A549 (cell line): ENCODE data around the gene COMTD1. TPM values are rescaled to one million over a fixed set of nuclear protein-coding genes. Genes with fewer than 3 reads are reported as not detected.
A peak's percentile ranks its signal among the peaks of the same experiment; 100 is the strongest.
"Not testable (repeated sequence)": the region's sequence is repeated elsewhere in the genome, so short reads cannot be mapped to it uniquely, and the experiment has no call there.

ENCODE experiments used
- ATAC-seq, 2 experiments: fragments of 200-7000 bp in 1 of 2; fragments of >200 bp in 1 of 2; cut with Nextera tagmentation in 1 of 2; cut with Tn5 transposase in 1 of 2; 3 replicates each; pipeline versions ENCODE4 v1.8.0 to v1.9.1; 2018 to 2020; ENCODE audit warnings: mild to moderate bottlenecking in 1 of 2, moderate library complexity in 1 of 2
- CTCF ChIA-PET: fragments of 300-600 bp; sonication (Branson Sonifier 250); formaldehyde crosslinking; extraction: SDS; loops from one replicate; lab custom pipeline; 2021; ENCODE audit warnings: antibody characterized with exemption, inconsistent platforms; lab: Yijun Ruan, JAX
- POLR2A ChIA-PET: fragments of 350-600 bp; formaldehyde crosslinking; extraction: SDS; loops from one replicate; lab custom pipeline; 2021; ENCODE audit warnings: antibody characterized with exemption, inconsistent platforms; lab: Yijun Ruan, JAX
- DNase-seq, 2 experiments: peaks; one replicate each; pipeline versions ENCODE4 v3.0.0 to v3.0.0-alpha.2; 2011 to 2016; ENCODE audit warnings: low read depth in 1 of 2, low spot score in 1 of 2
- FAIRE-seq: peaks from 2 replicates; lab custom pipeline; 2011; peaks lifted over from hg19 to GRCh38; lab: Jason Lieb, UNC
- H3K27ac ChIP-seq, 2 experiments: fragments of >200 bp; sonication (Bioruptor Twin); formaldehyde crosslinking; 3 replicates each; pipeline ENCODE4 v1.5.1; 2016 to 2017
- H3K4me1 ChIP-seq: fragments of >200 bp; sonication (Bioruptor Twin); formaldehyde crosslinking; 3 replicates; pipeline ENCODE4 v1.6.1; 2016
- H3K4me2 ChIP-seq: fragments of >200 bp; sonication (Bioruptor Twin); formaldehyde crosslinking; 3 replicates; pipeline ENCODE4 v1.6.1; 2016
- H3K4me3 ChIP-seq: fragments of >200 bp; sonication (Bioruptor Twin); formaldehyde crosslinking; 3 replicates; pipeline ENCODE4 v1.5.1; 2016
- H3K9me3 ChIP-seq: fragments of >200 bp; sonication (Bioruptor Twin); formaldehyde crosslinking; 3 replicates; pipeline ENCODE4 v1.6.1; 2016
- BHLHE40 ChIP-seq: IDR thresholded peaks from 2 replicates; pipeline ENCODE4 v1.6.1; 2012; ENCODE audit warnings: low read depth, low read length, inconsistent platforms
- CBX2 ChIP-seq: fragments of 200-600 bp; sonication (generic); IDR thresholded peaks from 2 replicates; pipeline ENCODE4 v1.6.1; 2016; ENCODE audit warnings: low read depth, mild to moderate bottlenecking, borderline replicate concordance
- CEBPB ChIP-seq, 2 experiments: fragments of >200 bp in 1 of 2; sonication (Bioruptor Twin) in 1 of 2; formaldehyde crosslinking in 1 of 2; IDR thresholded peaks; 2 replicates each; pipeline ENCODE4 v1.6.1; 2012 to 2016
- EP300 ChIP-seq, 2 experiments: fragments of >200 bp; sonication (Bioruptor Twin); formaldehyde crosslinking; IDR thresholded peaks; 2 replicates in 1 of 2; 3 replicates in 1 of 2; pipeline ENCODE4 v1.6.1; 2016 to 2017
- ESRRA ChIP-seq: fragments of 150-350 bp; IDR thresholded peaks from 2 replicates; pipeline ENCODE4 v1.6.1; 2014; ENCODE audit warnings: mild to moderate bottlenecking, low read length, borderline replicate concordance
- FOSL2 ChIP-seq, 2 experiments: fragments of 450-650 bp in 1 of 2; fragments of >200 bp in 1 of 2; sonication (Bioruptor Twin) in 1 of 2; formaldehyde crosslinking; IDR thresholded peaks; 2 replicates each; pipeline versions ENCODE4 v1.5.0 to v1.6.1; 2016 to 2020; ENCODE audit warnings: mild to moderate bottlenecking in 1 of 2, moderate library complexity in 1 of 2
- HEYL ChIP-seq: fragments of 250-450 bp; sonication (Bioruptor Pico); IDR thresholded peaks from 2 replicates; pipeline ENCODE4 v1.8.0; 2021; ENCODE audit warnings: mild to moderate bottlenecking, moderate library complexity
- HOXA7 ChIP-seq: fragments of 250-450 bp; sonication (Bioruptor Pico); IDR thresholded peaks from 2 replicates; pipeline ENCODE4 v1.5.0; 2020; ENCODE audit warnings: mild to moderate bottlenecking, moderate library complexity
- JUN ChIP-seq, 2 experiments: fragments of >200 bp; sonication (Bioruptor Twin); formaldehyde crosslinking; IDR thresholded peaks; 2 replicates in 1 of 2; 3 replicates in 1 of 2; pipeline ENCODE4 v1.6.1; 2016 to 2017
- JUNB ChIP-seq: fragments of >200 bp; sonication (Bioruptor Twin); formaldehyde crosslinking; IDR thresholded peaks from 2 replicates; pipeline ENCODE4 v1.6.1; 2016
- KDM1A ChIP-seq: fragments of 200-600 bp; sonication (generic); IDR thresholded peaks from 2 replicates; pipeline ENCODE4 v1.6.1; 2016; ENCODE audit warnings: low read depth, mild to moderate bottlenecking
- KDM5A ChIP-seq: fragments of 200-600 bp; sonication (generic); IDR thresholded peaks from 2 replicates; pipeline ENCODE4 v1.6.1; 2016; ENCODE audit warnings: antibody characterized with exemption, mild to moderate bottlenecking
- MAZ ChIP-seq: fragments of 150-350 bp; IDR thresholded peaks from 2 replicates; pipeline ENCODE4 v1.6.1; 2014; ENCODE audit warnings: antibody characterized with exemption, low read depth, low read length, borderline replicate concordance
- PHF8 ChIP-seq: fragments of 200-600 bp; sonication (generic); IDR thresholded peaks from 2 replicates; pipeline ENCODE4 v1.6.1; 2016; ENCODE audit warnings: low read depth, mild to moderate bottlenecking, antibody characterized with exemption, moderate library complexity, borderline replicate concordance
- POLR2AphosphoS2 ChIP-seq: conservative IDR thresholded peaks from 2 replicates; pipeline ENCODE4 v1.6.1; 2012; ENCODE audit warnings: low read length, improper control_type of control experiment, inconsistent platforms
- TFCP2L1 ChIP-seq: fragments of 250-450 bp; sonication (Bioruptor Pico); IDR thresholded peaks from 2 replicates; pipeline ENCODE4 v1.5.0; 2021; ENCODE audit warnings: mild to moderate bottlenecking
- ZNF302 ChIP-seq: fragments of 250-450 bp; sonication (Bioruptor Pico); IDR thresholded peaks from 2 replicates; pipeline ENCODE4 v1.9.0; 2021; ENCODE audit warnings: inconsistent platforms, mild to moderate bottlenecking, moderate library complexity
- WGBS: methylation state at CpG from one replicate; pipeline ENCODE4 v1.1.6; 2017; ENCODE audit errors: missing lambda C conversion rate; 5-methylcytosine and 5-hydroxymethylcytosine counted together
- polyA plus RNA-seq, 4 experiments: library from polyadenylated mRNA; depleted of rRNA in 3 of 4; stranded (reverse); fragments of >200 nt; fragmentation: RNase III in 1 of 4; extraction: RNeasy Plus Mini Kit Qiagen cat#74134 plus additional on column Dnase treatment in 1 of 4; gene quantifications; 2 replicates in 3 of 4; 3 replicates in 1 of 4; pipeline ENCODE4 v1.2.3, GENCODE V29; 2011 to 2017
- TF ChIP-seq, protein P1 (sequence below): IDR thresholded peaks from 2 replicates; pipeline ENCODE4 v1.6.1; 2012
- TF ChIP-seq, protein P2 (sequence below): fragments of 200-600 bp; sonication (generic); IDR thresholded peaks from 2 replicates; pipeline ENCODE4 v1.6.1; 2016; ENCODE audit warnings: antibody characterized with exemption, mild to moderate bottlenecking, moderate library complexity
- TF ChIP-seq, protein P3 (sequence below): IDR thresholded peaks from 2 replicates; pipeline ENCODE4 v1.6.1; 2012; ENCODE audit warnings: low read depth, borderline replicate concordance

COMTD1 gene
- polyA plus RNA-seq, 2 of the 4 experiments (the other 2 are of a cell fraction): 9.8 to 34.2 TPM

DNA sequence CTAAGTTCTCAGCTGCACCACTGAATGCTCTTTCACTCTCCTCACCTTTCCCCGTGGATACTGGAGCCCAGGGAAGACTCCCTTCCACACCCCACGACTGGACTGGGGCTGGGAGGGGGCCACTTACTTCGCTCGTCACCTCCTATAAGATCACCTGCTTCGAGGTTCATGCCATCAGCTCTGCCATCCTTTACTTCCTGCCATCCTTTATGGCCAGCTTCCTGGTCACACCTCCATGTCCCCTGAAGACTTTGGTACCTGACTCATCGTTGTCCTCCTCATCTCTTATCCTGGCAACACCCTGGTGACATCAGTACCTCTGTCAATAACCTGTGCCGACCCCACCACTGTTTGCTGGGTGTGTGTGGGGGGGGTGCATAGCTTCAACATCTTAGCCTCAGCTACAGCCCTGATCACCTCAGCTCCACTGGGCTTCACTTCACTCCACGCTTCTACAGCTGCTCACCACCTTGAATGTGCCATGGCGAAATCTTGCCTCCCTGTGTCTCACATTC lies 33.9 kb downstream of the COMTD1 start:
- FAIRE-seq: no peak
- no peaks in the 10 kb centered on the region for H3K9me3 ChIP-seq
- peak overlapping the region; percentile 55 for H3K4me2 ChIP-seq
- ATAC-seq: peak; percentile 57 to 67
- peak overlapping the region; percentile 80 to 84 for H3K27ac ChIP-seq
- DNase-seq: peak in 1 of 2 experiments; percentile 86
- H3K4me1 ChIP-seq: peaks cover 54% of the 10 kb centered on the region
- POLR2A ChIA-PET: interaction anchor here (0.6 to 8.6 kb wide), 2 partner anchors 9 to 33 kb away, joined by 4 to 53 read pairs; partner anchors contain the start of gene VDAC2
- CTCF ChIA-PET: interaction anchor here (1.3 to 4.9 kb wide), 3 partner anchors 9 to 21 kb away, joined by 3 to 24 read pairs (median 5); no protein-coding TSS in a partner anchor
- WGBS: 41% methylated on average over 9 of the region's 9 CpGs
- no peak overlapping the region for H3K4me3 ChIP-seq
- TF ChIP-seq JUNB (no peak), FOSL2 (IDR thresholded peaks at IDR 0.05) (no peak), FOSL2 (CRISPR knock-in tag; IDR thresholded peaks at IDR 0.05) (peak; percentile 46), HEYL (CRISPR knock-in tag) (no peak), MAZ (no peak), KDM1A (no peak), JUN (IDR thresholded peaks at IDR 0.05) (no peak)

DNA sequence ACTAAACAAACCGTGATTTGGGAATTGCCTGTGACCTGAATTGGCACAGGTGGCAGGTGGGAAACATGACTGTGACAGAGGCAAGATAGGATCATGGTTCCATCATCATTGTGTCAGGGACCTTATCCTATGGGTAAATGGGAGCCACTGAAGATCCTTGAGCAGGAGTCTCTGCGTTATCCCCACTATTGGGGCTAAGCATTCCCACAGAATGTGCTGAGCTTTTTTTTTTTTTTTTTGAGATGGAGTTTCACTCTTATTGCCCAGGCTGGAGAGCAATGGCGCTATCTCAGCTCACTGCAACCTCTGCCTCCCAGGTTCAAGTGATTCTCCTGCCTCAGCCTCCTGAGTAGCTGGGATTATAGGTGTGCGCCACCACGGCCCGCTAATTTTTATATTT lies 35.8 kb downstream of the COMTD1 start:
- 89% methylated on average over 6 of the region's 6 CpGs for WGBS
- not testable (repeated sequence) for FAIRE-seq

DNA sequence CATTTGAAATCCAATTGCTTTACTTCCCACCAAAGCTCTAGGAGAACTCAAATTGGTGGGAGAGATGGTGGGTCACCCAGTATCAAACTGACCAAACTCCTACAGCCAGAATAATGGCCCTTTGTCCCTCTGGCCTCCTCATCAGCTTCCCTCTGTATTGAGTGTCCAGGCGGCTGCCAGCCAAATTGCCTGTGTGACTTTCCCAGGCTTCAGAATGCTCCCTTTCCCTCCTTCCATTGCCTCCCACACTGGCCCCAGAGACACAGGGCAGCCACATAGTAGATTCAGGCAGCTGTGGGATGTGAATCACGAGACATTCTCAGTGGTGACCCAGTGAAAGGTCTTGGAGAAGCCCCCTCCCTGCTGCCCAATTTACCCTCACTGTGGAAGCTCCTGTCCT lies 37.9 kb downstream of the COMTD1 start:
- Histone ChIP-seq H3K4me2 (0 out of 3 replicates have a peak overlapping the region, but pooled peaks have one; percentile 11), H3K4me3 (no peak overlapping the region), H3K27ac (peak overlapping the region; percentile 90 to 95), H3K9me3 (no peaks in the 10 kb centered on the region), H3K4me1 (peaks cover 68% of the 10 kb centered on the region)
- POLR2A ChIA-PET: interaction anchor here (8.6 kb wide), 1 partner anchor 13 kb away, joined by 53 read pairs; the partner anchor contains the start of gene VDAC2
- no peak for ATAC-seq
- no peak for DNase-seq
- CTCF ChIA-PET: interaction anchor here (0.5 to 7.5 kb wide), 6 partner anchors 9 to 152 kb away, joined by 3 to 82 read pairs (median 6); partner anchors contain the start of genes COMTD1 and VDAC2
- no peak for FAIRE-seq
- TF ChIP-seq ZNF302 (CRISPR knock-in tag) (no peak), KDM5A (no peak), CBX2 (no peak), POLR2AphosphoS2 (no peak), HOXA7 (CRISPR knock-in tag) (no peak), CEBPB (IDR thresholded peaks at IDR 0.05) (no peak), KDM1A (no peak), EP300 (IDR thresholded peaks at IDR 0.05) (no peak), ESRRA (no peak), BHLHE40 (no peak), TFCP2L1 (no peak), PHF8 (no peak)
- TF ChIP-seq, protein P1, sequence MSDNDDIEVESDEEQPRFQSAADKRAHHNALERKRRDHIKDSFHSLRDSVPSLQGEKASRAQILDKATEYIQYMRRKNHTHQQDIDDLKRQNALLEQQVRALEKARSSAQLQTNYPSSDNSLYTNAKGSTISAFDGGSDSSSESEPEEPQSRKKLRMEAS: no peak
- TF ChIP-seq, protein P2, sequence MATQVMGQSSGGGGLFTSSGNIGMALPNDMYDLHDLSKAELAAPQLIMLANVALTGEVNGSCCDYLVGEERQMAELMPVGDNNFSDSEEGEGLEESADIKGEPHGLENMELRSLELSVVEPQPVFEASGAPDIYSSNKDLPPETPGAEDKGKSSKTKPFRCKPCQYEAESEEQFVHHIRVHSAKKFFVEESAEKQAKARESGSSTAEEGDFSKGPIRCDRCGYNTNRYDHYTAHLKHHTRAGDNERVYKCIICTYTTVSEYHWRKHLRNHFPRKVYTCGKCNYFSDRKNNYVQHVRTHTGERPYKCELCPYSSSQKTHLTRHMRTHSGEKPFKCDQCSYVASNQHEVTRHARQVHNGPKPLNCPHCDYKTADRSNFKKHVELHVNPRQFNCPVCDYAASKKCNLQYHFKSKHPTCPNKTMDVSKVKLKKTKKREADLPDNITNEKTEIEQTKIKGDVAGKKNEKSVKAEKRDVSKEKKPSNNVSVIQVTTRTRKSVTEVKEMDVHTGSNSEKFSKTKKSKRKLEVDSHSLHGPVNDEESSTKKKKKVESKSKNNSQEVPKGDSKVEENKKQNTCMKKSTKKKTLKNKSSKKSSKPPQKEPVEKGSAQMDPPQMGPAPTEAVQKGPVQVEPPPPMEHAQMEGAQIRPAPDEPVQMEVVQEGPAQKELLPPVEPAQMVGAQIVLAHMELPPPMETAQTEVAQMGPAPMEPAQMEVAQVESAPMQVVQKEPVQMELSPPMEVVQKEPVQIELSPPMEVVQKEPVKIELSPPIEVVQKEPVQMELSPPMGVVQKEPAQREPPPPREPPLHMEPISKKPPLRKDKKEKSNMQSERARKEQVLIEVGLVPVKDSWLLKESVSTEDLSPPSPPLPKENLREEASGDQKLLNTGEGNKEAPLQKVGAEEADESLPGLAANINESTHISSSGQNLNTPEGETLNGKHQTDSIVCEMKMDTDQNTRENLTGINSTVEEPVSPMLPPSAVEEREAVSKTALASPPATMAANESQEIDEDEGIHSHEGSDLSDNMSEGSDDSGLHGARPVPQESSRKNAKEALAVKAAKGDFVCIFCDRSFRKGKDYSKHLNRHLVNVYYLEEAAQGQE: no peak
- TF ChIP-seq, protein P3, sequence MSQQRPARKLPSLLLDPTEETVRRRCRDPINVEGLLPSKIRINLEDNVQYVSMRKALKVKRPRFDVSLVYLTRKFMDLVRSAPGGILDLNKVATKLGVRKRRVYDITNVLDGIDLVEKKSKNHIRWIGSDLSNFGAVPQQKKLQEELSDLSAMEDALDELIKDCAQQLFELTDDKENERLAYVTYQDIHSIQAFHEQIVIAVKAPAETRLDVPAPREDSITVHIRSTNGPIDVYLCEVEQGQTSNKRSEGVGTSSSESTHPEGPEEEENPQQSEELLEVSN: no peak
- 63% methylated on average over 2 of the region's 2 CpGs for WGBS

More for the DNA sequence above, 35.8 kb downstream of the COMTD1 start:
- ChIA-PET POLR2A (interaction anchor here (8.6 kb wide), 1 partner anchor 11 kb away, joined by 53 read pairs; the partner anchor contains the start of gene VDAC2), CTCF (interaction anchor here (0.5 to 7.5 kb wide), 9 partner anchors 9 to 1119 kb away, joined by 3 to 82 read pairs (median 3); partner anchors contain the start of gene COMTD1)
- ATAC-seq, H3K4me3 ChIP-seq, DNase-seq, H3K9me3 ChIP-seq, H3K4me2 ChIP-seq: not testable (repeated sequence)
- Histone ChIP-seq H3K4me1 (peaks cover 63% of the 10 kb centered on the region), H3K27ac (peak overlapping the region in 1 of 2 experiments; percentile 84; a peak in 3 of 6 replicates)
